Parathyroid adenoma (tissue), 2 donors: Measurements from ENCODE around the gene CMBL.
"Not testable (repeated sequence)": the region's sequence is repeated elsewhere in the genome, so short reads cannot be mapped to it uniquely, and the experiment has no call there.

Experiments
- H2AFZ ChIP-seq: fragments of 300-600 bp; sonication (generic); one replicate; pipeline ENCODE4 v1.7.0; 2017; ENCODE audit warnings: antibody characterized with exemption, mild to moderate bottlenecking
- H3K27ac ChIP-seq: fragments of 300-600 bp; sonication (generic); one replicate; pipeline ENCODE4 v1.7.0; 2017
- H3K27me3 ChIP-seq: fragments of 300-600 bp; sonication (generic); one replicate; pipeline ENCODE4 v1.7.0; 2017; ENCODE audit warnings: low read length; ENCODE audit not compliant: control insufficient read depth, insufficient read depth
- H3K36me3 ChIP-seq: fragments of 300-600 bp; sonication (generic); one replicate; pipeline ENCODE4 v1.7.0; 2017; ENCODE audit warnings: low read length; ENCODE audit not compliant: control insufficient read depth, insufficient read depth
- H3K4me1 ChIP-seq: fragments of 300-600 bp; sonication (generic); one replicate; pipeline ENCODE4 v1.7.0; 2017; ENCODE audit warnings: control low read depth
- H3K4me2 ChIP-seq: fragments of 300-600 bp; sonication (generic); one replicate; pipeline ENCODE4 v1.7.0; 2017; ENCODE audit warnings: low read length
- H3K4me3 ChIP-seq: fragments of 300-600 bp; sonication (generic); one replicate; pipeline ENCODE4 v1.7.0; 2017; ENCODE audit warnings: low read depth, low read length
- H3K79me2 ChIP-seq: fragments of 300-600 bp; sonication (generic); one replicate; pipeline ENCODE4 v1.7.0; 2017; ENCODE audit warnings: control low read depth
- H3K9ac ChIP-seq: fragments of 300-600 bp; sonication (generic); one replicate; pipeline ENCODE4 v1.7.0; 2017; ENCODE audit warnings: mild to moderate bottlenecking
- H3K9me3 ChIP-seq: fragments of 300-600 bp; sonication (generic); one replicate; pipeline ENCODE4 v1.7.0; 2017; ENCODE audit warnings: low read length; ENCODE audit not compliant: control insufficient read depth
- CTCF ChIP-seq: fragments of 300-600 bp; sonication (generic); IDR thresholded peaks from one replicate; pipeline ENCODE4 v1.7.0; 2017; ENCODE audit warnings: antibody characterized with exemption, mild to moderate bottlenecking
- donor health status: primary hyperparathyroidism.

Gene CMBL

DNA sequence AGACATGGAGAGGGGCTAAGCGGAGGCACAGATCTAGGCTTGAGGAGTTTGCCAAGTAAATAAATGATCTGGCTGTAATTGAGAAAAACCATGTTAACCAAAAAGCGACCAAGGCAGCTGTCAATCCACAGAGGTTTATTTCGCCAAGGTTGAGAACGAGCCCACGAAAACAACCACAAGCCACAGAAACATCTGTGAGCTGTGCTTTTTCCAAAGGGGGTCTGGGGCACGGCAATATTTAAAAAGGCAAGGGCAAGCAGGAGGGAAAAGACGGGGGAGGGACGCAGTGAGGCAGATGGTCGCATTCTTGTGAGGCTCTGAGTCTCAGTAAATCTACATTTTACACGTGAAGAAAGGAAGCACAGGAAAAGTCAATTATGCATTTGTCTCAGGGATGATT is 32.2 kb downstream of the CMBL start:
- H3K36me3 ChIP-seq = no peaks in the 10 kb centered on the region
- no peak overlapping the region for H2AFZ ChIP-seq
- TF ChIP-seq CTCF = no peak
- no peaks in the 10 kb centered on the region for H3K27me3 ChIP-seq
- H3K4me3 ChIP-seq = no peak overlapping the region
- no peak overlapping the region for H3K9ac ChIP-seq
- no peak overlapping the region for H3K27ac ChIP-seq
- H3K4me1 ChIP-seq = no peaks in the 10 kb centered on the region
- H3K79me2 ChIP-seq = no peaks in the 10 kb centered on the region
- H3K4me2 ChIP-seq = no peak overlapping the region
- no peaks in the 10 kb centered on the region for H3K9me3 ChIP-seq

- H3K27me3 ChIP-seq, H3K79me2 ChIP-seq, H3K4me2 ChIP-seq, H3K4me1 ChIP-seq, H3K9me3 ChIP-seq, H3K27ac ChIP-seq, H3K36me3 ChIP-seq, H3K4me3 ChIP-seq, H2AFZ ChIP-seq, H3K9ac ChIP-seq: not testable (repeated sequence)
Observed at GRCh38 chr5:10272875-10273209, 34.9 kb downstream of the CMBL start.

- Histone ChIP-seq H3K9me3 (no peaks in the 10 kb centered on the region), H3K27me3 (no peaks in the 10 kb centered on the region), H3K4me3 (no peak overlapping the region), H3K36me3 (no peaks in the 10 kb centered on the region), H3K9ac (no peak overlapping the region), H3K79me2 (no peaks in the 10 kb centered on the region), H3K4me2 (no peak overlapping the region), H3K4me1 (no peaks in the 10 kb centered on the region), H2AFZ (no peak overlapping the region), H3K27ac (no peak overlapping the region)
- TF ChIP-seq CTCF = no peak
Observed at GRCh38 chr5:10272053-10272874, 35.4 kb downstream of the CMBL start.

DNA sequence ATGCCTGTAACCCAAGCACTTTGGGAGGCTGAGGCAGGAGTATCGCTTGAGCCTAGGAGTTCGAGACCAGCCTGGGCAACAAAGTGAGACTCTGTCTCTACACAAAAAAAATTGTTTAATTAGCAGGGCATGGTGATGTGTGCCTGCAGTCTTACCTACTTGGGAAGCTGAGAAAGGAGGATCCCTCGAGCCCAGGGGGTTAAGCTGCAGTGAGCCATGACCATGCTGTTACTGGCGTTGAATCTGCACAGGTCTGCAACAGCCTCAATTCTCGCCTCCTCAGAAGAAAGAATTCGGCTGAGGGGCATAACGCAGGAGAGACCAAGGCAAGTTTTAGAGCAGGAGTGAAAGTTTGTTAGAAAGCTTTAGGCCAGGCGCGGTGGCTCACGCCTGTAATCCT is 39.6 kb downstream of the CMBL start:
- TF ChIP-seq CTCF = no peak
- Histone ChIP-seq H3K9ac (no peak overlapping the region), H3K9me3 (no peaks in the 10 kb centered on the region), H2AFZ (no peak overlapping the region), H3K27ac (no peak overlapping the region), H3K36me3 (no peaks in the 10 kb centered on the region), H3K4me1 (no peaks in the 10 kb centered on the region), H3K79me2 (no peaks in the 10 kb centered on the region), H3K4me3 (no peak overlapping the region), H3K4me2 (no peak overlapping the region), H3K27me3 (no peaks in the 10 kb centered on the region)

DNA sequence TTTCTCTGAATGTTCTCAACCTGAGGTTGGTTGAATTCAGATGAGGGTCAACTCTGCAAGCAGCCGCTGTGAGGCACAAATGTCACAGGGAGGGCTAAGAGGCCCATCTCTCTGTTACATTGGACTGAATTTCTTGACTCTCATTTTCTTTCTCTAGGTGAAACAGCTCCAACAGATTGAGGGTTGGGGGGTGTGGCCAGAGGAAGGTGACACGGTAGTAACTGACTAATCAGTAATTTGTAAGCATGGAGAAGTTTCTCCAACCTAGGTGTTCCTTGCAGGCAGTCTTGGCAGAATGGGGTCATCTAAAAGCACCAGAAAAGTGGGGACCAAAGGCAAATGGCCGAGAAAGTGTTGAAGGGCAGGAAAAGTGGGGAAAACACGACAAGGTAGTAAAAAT is 40.9 kb downstream of the CMBL start:
- no peak overlapping the region for H3K4me3 ChIP-seq
- H3K4me2 ChIP-seq = no peak overlapping the region
- H2AFZ ChIP-seq = no peak overlapping the region
- no peaks in the 10 kb centered on the region for H3K79me2 ChIP-seq
- no peaks in the 10 kb centered on the region for H3K9me3 ChIP-seq
- H3K9ac ChIP-seq = no peak overlapping the region
- TF ChIP-seq CTCF = no peak
- H3K27ac ChIP-seq = no peak overlapping the region
- no peaks in the 10 kb centered on the region for H3K4me1 ChIP-seq
- no peaks in the 10 kb centered on the region for H3K36me3 ChIP-seq
- no peaks in the 10 kb centered on the region for H3K27me3 ChIP-seq
